Sigmoid colon (tissue), 7 donors: Measurements from ENCODE around the gene BRD4. TPM values are rescaled to one million over a fixed set of nuclear protein-coding genes. Genes with fewer than 3 reads are reported as not detected.
A peak's percentile ranks its signal among the peaks of the same experiment; 100 is the strongest.

Experiments
- DNase-seq: peaks from one replicate; pipeline ENCODE4 v3.0.0-alpha.2; 2019
- H3K27ac ChIP-seq, 4 donors: fragments of 200-600 bp; sonication (generic); one replicate each; pipeline ENCODE4 v1.5.1; 2016 to 2019; ENCODE audit warnings: mild to moderate bottlenecking in 1 of 4
- H3K27me3 ChIP-seq, 3 donors: fragments of 200-600 bp; sonication (generic); one replicate each; pipeline ENCODE4 v1.5.1; 2019; ENCODE audit warnings: mild to moderate bottlenecking in 1 of 3
- H3K36me3 ChIP-seq, 4 donors: fragments of 200-600 bp; sonication (generic); one replicate each; pipeline ENCODE4 v1.5.1; 2016 to 2019
- H3K4me1 ChIP-seq, 4 donors: fragments of 200-600 bp; sonication (generic); one replicate each; pipeline ENCODE4 v1.5.1; 2017 to 2019
- H3K4me3 ChIP-seq, 4 donors: fragments of 200-600 bp; sonication (generic); one replicate each; pipeline ENCODE4 v1.5.1; 2017 to 2019; ENCODE audit warnings: mild to moderate bottlenecking in 2 of 4, moderate library complexity in 1 of 4
- H3K9me3 ChIP-seq, 4 donors: fragments of 200-600 bp in 3 of 4; sonication (generic) in 3 of 4; one replicate each; pipeline versions ENCODE4 v1.5.1 to v1.6.1; 2013 to 2019
- EP300 ChIP-seq, 4 donors: sonication (generic); formaldehyde crosslinking; IDR thresholded peaks; one replicate each; pipeline ENCODE4 v1.6.1; 2017; ENCODE audit warnings: antibody characterized with exemption in 4 of 4
- POLR2A ChIP-seq, 2 donors: fragments of 450-650 bp; IDR thresholded peaks; one replicate each; pipeline ENCODE4 v1.6.1; 2016; ENCODE audit warnings: antibody characterized with exemption in 2 of 2, mild to moderate bottlenecking in 2 of 2, moderate library complexity in 2 of 2
- POLR2AphosphoS5 ChIP-seq, 4 donors: sonication (generic); formaldehyde crosslinking; IDR thresholded peaks; one replicate each; pipeline ENCODE4 v1.6.1; 2017; ENCODE audit warnings: antibody characterized with exemption in 4 of 4
- WGBS, 2 donors: extraction: QIAGEN DNeasy Blood & Tissue Kit; methylation state at CpG; one replicate each; pipeline ENCODE4 v1.1.7; 2013; 5-methylcytosine and 5-hydroxymethylcytosine counted together
- intact Hi-C: fragments of 100-400 bp; cut with DNase I; formaldehyde crosslinking; loops from one replicate; pipeline ENCODE4 v1.15.1; 2023
- polyA plus RNA-seq, 3 donors: library from polyadenylated mRNA; stranded (reverse); fragments of 200-250 nt; gene quantifications; one replicate each; pipeline ENCODE4 v1.2.3, GENCODE V29; 2013
- total RNA-seq, 4 donors: library from RNA; depleted of rRNA; stranded (reverse); fragments of >200 nt; gene quantifications; one replicate each; pipeline ENCODE4 v1.1.0, GENCODE V29; 2016
- TF ChIP-seq, protein P1 (sequence below), 4 experiments: fragments of 450-650 bp in 3 of 4; fragments of 200-600 bp in 1 of 4; IDR thresholded peaks; one replicate each; pipeline ENCODE4 v1.5.1; 2016 to 2019; ENCODE audit warnings: antibody characterized with exemption in 4 of 4, mild to moderate bottlenecking in 3 of 4, moderate library complexity in 2 of 4
- donor health status: healthy with polysubstance abuse.
- donor health status: Bipolar disorder and iron deficiency.
- donor health status: healthy.

Gene BRD4
- total and polyA plus RNA-seq, 7 donors, result 9.0 to 43.8 (median 20.1) TPM

- intact Hi-C loops, result loop anchor here (5.0 kb wide), 2 partner anchors 76 to 146 kb away; partner anchors contain the start of gene SYDE1
- Histone ChIP-seq H3K27me3 (no peaks in the 10 kb centered on the region), H3K36me3 (peaks cover 46 to 64% (median 55%) of the 10 kb centered on the region in 4 donors), H3K4me3 (no peak overlapping the region), H3K4me1 (peaks cover 0 to 57% (median 54%) of the 10 kb centered on the region in 4 donors), H3K9me3 (no peaks in the 10 kb centered on the region), H3K27ac (peak overlapping the region in 3 of 4 donors; percentile 81 to 87 (median 86))
- TF ChIP-seq EP300 (IDR thresholded peaks at IDR 0.05), result no peak
- TF ChIP-seq POLR2AphosphoS5 (IDR thresholded peaks at IDR 0.05), result no peak
- TF ChIP-seq, protein P1, sequence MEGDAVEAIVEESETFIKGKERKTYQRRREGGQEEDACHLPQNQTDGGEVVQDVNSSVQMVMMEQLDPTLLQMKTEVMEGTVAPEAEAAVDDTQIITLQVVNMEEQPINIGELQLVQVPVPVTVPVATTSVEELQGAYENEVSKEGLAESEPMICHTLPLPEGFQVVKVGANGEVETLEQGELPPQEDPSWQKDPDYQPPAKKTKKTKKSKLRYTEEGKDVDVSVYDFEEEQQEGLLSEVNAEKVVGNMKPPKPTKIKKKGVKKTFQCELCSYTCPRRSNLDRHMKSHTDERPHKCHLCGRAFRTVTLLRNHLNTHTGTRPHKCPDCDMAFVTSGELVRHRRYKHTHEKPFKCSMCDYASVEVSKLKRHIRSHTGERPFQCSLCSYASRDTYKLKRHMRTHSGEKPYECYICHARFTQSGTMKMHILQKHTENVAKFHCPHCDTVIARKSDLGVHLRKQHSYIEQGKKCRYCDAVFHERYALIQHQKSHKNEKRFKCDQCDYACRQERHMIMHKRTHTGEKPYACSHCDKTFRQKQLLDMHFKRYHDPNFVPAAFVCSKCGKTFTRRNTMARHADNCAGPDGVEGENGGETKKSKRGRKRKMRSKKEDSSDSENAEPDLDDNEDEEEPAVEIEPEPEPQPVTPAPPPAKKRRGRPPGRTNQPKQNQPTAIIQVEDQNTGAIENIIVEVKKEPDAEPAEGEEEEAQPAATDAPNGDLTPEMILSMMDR (IDR thresholded peaks at IDR 0.05), result no peak
- no peak for DNase-seq
- 78 to 89% methylated on average over 7 of the region's 7 CpGs for WGBS, 2 donors
These were observed 79.3 kb downstream of the BRD4 start for GRCh38 chr19:15253061-15253460.

DNA sequence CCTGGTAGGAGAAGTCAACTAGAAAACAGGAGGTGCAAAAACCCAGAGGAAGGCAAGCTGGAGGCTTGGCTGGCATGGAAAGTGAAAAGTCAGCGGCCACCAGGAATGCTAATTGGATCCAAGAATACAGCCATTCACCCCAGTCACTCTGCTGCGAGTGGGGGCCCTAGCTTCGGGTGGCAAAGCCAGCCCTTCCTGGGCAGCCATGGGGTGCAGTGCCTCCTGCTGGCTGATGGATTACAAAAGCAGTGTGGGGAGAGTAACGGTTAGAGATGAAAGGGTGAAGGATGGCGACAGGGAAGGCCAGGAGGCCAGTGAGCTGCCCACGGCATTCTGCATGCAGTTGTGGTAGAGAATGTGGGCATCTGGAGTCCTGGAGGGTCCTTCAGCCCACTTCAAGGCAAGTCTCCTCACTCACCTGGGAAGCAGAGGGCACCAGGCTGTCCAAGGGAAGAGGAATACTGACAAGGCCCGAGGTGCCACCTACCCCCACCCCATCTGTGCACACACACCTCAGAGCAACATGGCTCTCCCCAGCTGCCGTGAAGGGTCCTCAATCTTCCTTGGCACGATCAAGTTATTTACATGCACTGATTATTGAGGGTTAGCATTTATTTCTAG, 79.8 kb downstream of the BRD4 start:
- Histone ChIP-seq H3K4me3 (no peak overlapping the region), H3K27ac (peak overlapping the region; percentile 77 to 87 (median 84)), H3K27me3 (no peaks in the 10 kb centered on the region), H3K4me1 (peaks cover 0 to 62% (median 60%) of the 10 kb centered on the region in 4 donors), H3K36me3 (peaks cover 46 to 64% (median 51%) of the 10 kb centered on the region in 4 donors), H3K9me3 (no peaks in the 10 kb centered on the region)
- WGBS, 2 donors, result 75 to 77% methylated on average over 9 of the region's 9 CpGs
- no peak for DNase-seq
- intact Hi-C loops, result loop anchor here (5.0 kb wide), 2 partner anchors 75 to 145 kb away; partner anchors contain the start of gene SYDE1
- TF ChIP-seq POLR2AphosphoS5 (IDR thresholded peaks at IDR 0.05), result no peak
- no peak for TF ChIP-seq EP300 (IDR thresholded peaks at IDR 0.05)
- TF ChIP-seq, protein P1 (IDR thresholded peaks at IDR 0.05), result peak in 1 of 4 experiments; percentile 12
- no peak for TF ChIP-seq POLR2A (IDR thresholded peaks at IDR 0.05)

- intact Hi-C loops, result loop anchor here (5.0 kb wide), 2 partner anchors 75 to 145 kb away; partner anchors contain the start of gene SYDE1
- Histone ChIP-seq H3K27ac (peak overlapping the region; percentile 77 to 87 (median 84)), H3K9me3 (no peaks in the 10 kb centered on the region), H3K27me3 (no peaks in the 10 kb centered on the region), H3K36me3 (peaks cover 41 to 64% (median 48%) of the 10 kb centered on the region in 4 donors), H3K4me3 (peak overlapping the region in 2 of 4 donors; percentile 16 to 17), H3K4me1 (peaks cover 0 to 69% (median 66%) of the 10 kb centered on the region in 4 donors)
- WGBS, 2 donors, result 72 to 81% methylated on average over 14 of the region's 14 CpGs
- TF ChIP-seq POLR2A (IDR thresholded peaks at IDR 0.05), result no peak
- TF ChIP-seq, protein P1 (IDR thresholded peaks at IDR 0.05), result peak; percentile 33 to 72 (median 64)
- peak; percentile 58 to 77 (median 72) for TF ChIP-seq POLR2AphosphoS5 (IDR thresholded peaks at IDR 0.05)
- peak in 2 of 4 donors; percentile 41 to 77 for TF ChIP-seq EP300 (IDR thresholded peaks at IDR 0.05)
- DNase-seq, result peak; percentile 97
These were observed 80.5 kb downstream of the BRD4 start for GRCh38 chr19:15251749-15252397.

DNA sequence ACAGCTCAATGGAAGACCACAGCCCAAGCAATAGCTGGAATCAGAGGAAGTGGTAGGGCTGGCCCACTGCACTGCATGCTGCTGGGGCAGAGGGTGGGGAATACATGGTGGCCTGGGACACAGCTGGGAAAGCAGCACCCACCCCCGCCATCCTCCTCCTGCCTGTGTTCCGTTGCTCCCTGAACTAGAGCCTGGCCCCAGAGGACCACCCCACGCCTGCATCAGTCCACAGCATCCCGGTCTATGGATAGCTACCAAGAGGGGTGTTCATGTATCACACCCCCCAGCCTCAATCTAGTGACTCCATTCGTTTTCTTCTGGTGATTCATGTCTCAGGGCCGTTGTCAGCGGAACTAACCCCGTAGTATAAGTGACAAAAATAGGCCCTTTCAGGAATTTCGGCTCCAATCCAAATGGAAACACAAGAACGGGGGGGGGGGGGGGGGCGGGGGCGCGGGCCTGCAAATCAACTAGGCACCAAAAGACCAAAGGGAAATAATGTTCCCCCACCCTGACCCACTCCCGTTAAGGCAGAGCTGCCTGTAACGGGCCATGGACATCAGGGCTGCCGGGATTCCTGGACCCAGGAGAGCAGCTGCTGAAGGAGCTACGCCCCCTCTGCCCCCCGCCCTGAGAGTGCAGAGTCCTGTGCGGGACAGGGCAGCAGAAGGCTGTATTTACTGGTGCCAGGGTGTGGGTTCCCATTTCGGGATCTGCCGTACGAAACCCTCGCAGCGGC, 81.2 kb downstream of the BRD4 start:
- intact Hi-C loops, result loop anchor here (5.0 kb wide), 2 partner anchors 74 to 144 kb away; partner anchors contain the start of gene SYDE1
- H3K9me3 ChIP-seq, result no peaks in the 10 kb centered on the region
- peak overlapping the region in 2 of 4 donors; percentile 16 to 17 for H3K4me3 ChIP-seq
- DNase-seq, result no peak
- no peaks in the 10 kb centered on the region for H3K27me3 ChIP-seq
- TF ChIP-seq POLR2AphosphoS5 (IDR thresholded peaks at IDR 0.05) (no peak), POLR2A (IDR thresholded peaks at IDR 0.05) (no peak), EP300 (IDR thresholded peaks at IDR 0.05) (no peak)
- TF ChIP-seq, protein P1 (IDR thresholded peaks at IDR 0.05), result no peak
- H3K4me1 ChIP-seq, result peaks cover 0 to 76% (median 68%) of the 10 kb centered on the region in 4 donors
- peaks cover 34 to 64% (median 46%) of the 10 kb centered on the region in 4 donors for H3K36me3 ChIP-seq
- peak overlapping the region; percentile 77 to 87 (median 84) for H3K27ac ChIP-seq
- WGBS, 2 donors, result 80 to 83% methylated on average over 24 of the region's 24 CpGs
